HCT116 (cell line): ENCODE measurements around the gene NDC80. TPM values are rescaled to one million over a fixed set of nuclear protein-coding genes. Genes with fewer than 3 reads are reported as not detected.

ENCODE experiments used
- ATAC-seq: fragments of 200-7000 bp; cut with Tn5 transposase; 2 replicates; pipeline ENCODE4 v1.9.1; 2020; ENCODE audit warnings: mild to moderate bottlenecking, moderate library complexity
- BruUV-seq: library from RNA; stranded (reverse); fragments of 400-500 nt; replicated peaks from 2 replicates; lab custom pipeline; 2021; lab: Mats Ljungman, UMichigan
- CTCF ChIA-PET: fragments of 300-600 bp; sonication (Branson Sonifier 250); formaldehyde crosslinking; loops from one replicate; lab custom pipeline; 2021; ENCODE audit warnings: antibody characterized with exemption; lab: Charles Lee
- POLR2A ChIA-PET: fragments of 300-600, 350-600 bp; sonication (Branson Sonifier 250); formaldehyde crosslinking; loops from one replicate; lab custom pipeline; 2021; ENCODE audit warnings: antibody characterized with exemption; lab: Charles Lee
- RAD21 ChIA-PET, 2 experiments: fragments of 300-600 bp; sonication (Branson Sonifier 250); formaldehyde crosslinking; loops; one replicate each; lab custom pipeline; 2023; ENCODE audit warnings: low total read pairs in 2 of 2; ENCODE audit not compliant: uncharacterized antibody in 2 of 2, unreplicated experiment in 2 of 2, low non-redundant PET in 1 of 2; lab: Charles Lee
- DNase-seq: peaks from one replicate; pipeline ENCODE4 v3.0.0-alpha.2; 2010; ENCODE audit warnings: low read depth, low spot score
- H2AFZ ChIP-seq: fragments of 200-600 bp; shearing (Covaris generic), sonication (generic); 2 replicates; pipeline ENCODE4 v1.6.1; 2017; ENCODE audit warnings: low read depth, mixed run types, mixed read lengths, antibody characterized with exemption, low read length; ENCODE audit not compliant: poor library complexity, severe bottlenecking
- H3K27ac ChIP-seq: 2 replicates; pipeline ENCODE4 v1.5.1; 2012; ENCODE audit warnings: low read depth, low read length
- H3K27me3 ChIP-seq: fragments of 200-600 bp; sonication (generic); 2 replicates; pipeline ENCODE4 v1.6.1; 2016; ENCODE audit warnings: mixed run types, low read length, mixed read lengths; ENCODE audit not compliant: insufficient read depth
- H3K36me3 ChIP-seq, 2 experiments: fragments of 200-500 bp in 1 of 2; fragments of 200-600 bp in 1 of 2; sonication (Bioruptor generic) in 1 of 2; sonication (generic) in 1 of 2; 2 replicates each; pipeline versions ENCODE4 v1.5.1 to v1.6.1; 2014 to 2016; ENCODE audit warnings: low read length in 2 of 2, inconsistent platforms in 1 of 2, mixed read lengths in 1 of 2, mixed run types in 1 of 2; ENCODE audit not compliant: insufficient read depth in 2 of 2, control insufficient read depth in 1 of 2
- H3K4me1 ChIP-seq, 2 experiments: fragments of 200-600 bp in 1 of 2; sonication (generic) in 1 of 2; 2 replicates each; pipeline versions ENCODE4 v1.5.1 to v1.6.1; 2012 to 2017; ENCODE audit warnings: low read length in 2 of 2, inconsistent platforms in 1 of 2, mild to moderate bottlenecking in 1 of 2, mixed read lengths in 1 of 2, mixed run types in 1 of 2, moderate library complexity in 1 of 2; ENCODE audit not compliant: insufficient read depth in 2 of 2, control insufficient read depth in 1 of 2
- H3K4me2 ChIP-seq: fragments of 200-600 bp; sonication (generic); 2 replicates; pipeline ENCODE4 v1.6.1; 2017; ENCODE audit warnings: mixed run types, low read length, mixed read lengths
- H3K4me3 ChIP-seq, 2 experiments: fragments of 200-600 bp in 1 of 2; sonication (generic) in 1 of 2; replicated peaks in 1 of 2; 2 replicates each; pipeline ENCODE4 v1.5.1; 2011 to 2016; ENCODE audit warnings: low read length in 2 of 2, control low read depth in 1 of 2, low read depth in 1 of 2, mild to moderate bottlenecking in 1 of 2, mixed read lengths in 1 of 2, mixed run types in 1 of 2
- H3K79me2 ChIP-seq: fragments of 200-600 bp; sonication (generic); 2 replicates; pipeline ENCODE4 v1.6.1; 2017; ENCODE audit warnings: mild to moderate bottlenecking, mixed run types, low read length, moderate library complexity, mixed read lengths; ENCODE audit not compliant: insufficient read depth
- H3K9ac ChIP-seq: fragments of 200-600 bp; sonication (generic); 2 replicates; pipeline ENCODE4 v1.6.1; 2016; ENCODE audit warnings: low read length, mixed read lengths
- H3K9me2 ChIP-seq: fragments of 200-600 bp; sonication (generic), shearing (Covaris generic); 2 replicates; pipeline ENCODE4 v1.6.1; 2017; ENCODE audit warnings: mixed run types, mild to moderate bottlenecking, moderate library complexity; ENCODE audit not compliant: insufficient read depth
- H3K9me3 ChIP-seq, 2 experiments: fragments of 200-500 bp in 1 of 2; fragments of 200-600 bp in 1 of 2; sonication (Bioruptor generic) in 1 of 2; sonication (generic) in 1 of 2; 2 replicates each; pipeline ENCODE4 v1.6.1; 2014 to 2017; ENCODE audit warnings: low read length in 2 of 2, mixed read lengths in 2 of 2, inconsistent platforms in 1 of 2, low read depth in 1 of 2, mild to moderate bottlenecking in 1 of 2, mixed run types in 1 of 2, moderate library complexity in 1 of 2; ENCODE audit not compliant: control insufficient read depth in 1 of 2, insufficient read depth in 1 of 2
- H4K20me1 ChIP-seq: fragments of 200-600 bp; sonication (generic), shearing (Covaris generic); 2 replicates; pipeline ENCODE4 v1.6.1; 2017; ENCODE audit warnings: mixed run types, mild to moderate bottlenecking, moderate library complexity; ENCODE audit not compliant: insufficient read depth
- ATF3 ChIP-seq: IDR thresholded peaks from 2 replicates; pipeline ENCODE4 v1.6.1; 2012
- CEBPB ChIP-seq: IDR thresholded peaks from 2 replicates; pipeline ENCODE4 v1.6.1; 2012; ENCODE audit warnings: low read depth
- CTCF ChIP-seq, 3 experiments: fragments of 200-600 bp in 1 of 3; sonication (generic) in 1 of 3; IDR thresholded peaks in 2 of 3; conservative IDR thresholded peaks in 1 of 3; 2 replicates each; pipeline ENCODE4 v1.5.1; 2012 to 2017; ENCODE audit warnings: low read depth in 2 of 3, low read length in 2 of 3, antibody characterized with exemption in 1 of 3, borderline replicate concordance in 1 of 3, control low read depth in 1 of 3, mild to moderate bottlenecking in 1 of 3, mixed read lengths in 1 of 3, mixed run types in 1 of 3, moderate library complexity in 1 of 3; ENCODE audit not compliant: insufficient read depth in 1 of 3
- EZH2phosphoT487 ChIP-seq: fragments of 200-600 bp; IDR thresholded peaks from 2 replicates; pipeline ENCODE4 v1.6.1; 2018; ENCODE audit warnings: antibody characterized with exemption, borderline replicate concordance
- FOSL1 ChIP-seq: IDR thresholded peaks from 2 replicates; pipeline ENCODE4 v1.6.1; 2012; ENCODE audit warnings: low read depth
- JUND ChIP-seq: IDR thresholded peaks from 2 replicates; pipeline ENCODE4 v1.6.1; 2012
- POLR2AphosphoS5 ChIP-seq: IDR thresholded peaks from 2 replicates; pipeline ENCODE4 v1.6.1; 2011; ENCODE audit warnings: mild to moderate bottlenecking, low read depth, low read length, moderate library complexity
- RAD21 ChIP-seq: IDR thresholded peaks from 2 replicates; pipeline ENCODE4 v1.6.1; 2012; ENCODE audit warnings: low read depth, mild to moderate bottlenecking
- YY1 ChIP-seq: IDR thresholded peaks from 2 replicates; pipeline ENCODE4 v1.6.1; 2011; ENCODE audit warnings: low read length, low read depth, moderate library complexity, mild to moderate bottlenecking; ENCODE audit not compliant: insufficient replicate concordance; ENCODE audit errors: extremely low read depth
- ZNF274 ChIP-seq: fragments of 200-500 bp; sonication (Bioruptor generic); IDR thresholded peaks from 2 replicates; pipeline ENCODE4 v1.6.1; 2014; ENCODE audit warnings: mild to moderate bottlenecking, low read depth, low read length, inconsistent platforms
- intact Hi-C: fragments of 100-400 bp; cut with micrococcal nuclease; formaldehyde crosslinking; loops from 2 replicates; pipeline ENCODE4 v1.10.0; 2022
- total RNA-seq: library from RNA; stranded (reverse); gene quantifications from one replicate; pipeline ENCODE4 v1.2.1, GENCODE V29; 2021; ENCODE audit not compliant: unreplicated experiment

The NDC80 gene
- total RNA-seq, 1 experiment from 2014 or later: 46.0 TPM

- H3K4me1 ChIP-seq: no peaks in the 10 kb centered on the region
- no TSS peak for BruUV-seq
- no peak for DNase-seq
- H4K20me1 ChIP-seq: no peaks in the 10 kb centered on the region
- no peak overlapping the region for H2AFZ ChIP-seq
- no peak for TF ChIP-seq FOSL1
- TF ChIP-seq JUND: no peak
- no peak for TF ChIP-seq ATF3
- no peak for TF ChIP-seq YY1
- TF ChIP-seq RAD21: no peak
- no peak for TF ChIP-seq ZNF274
- TF ChIP-seq CTCF (IDR thresholded peaks at IDR 0.05 in 2 of 3, conservative IDR thresholded peaks at IDR 0.05 in 1 of 3; ENCODE audit: borderline replicate concordance in 1 of 3, insufficient read depth in 1 of 3, low read depth in 2 of 3, low read length in 2 of 3): no peak
- TF ChIP-seq CEBPB: no peak
- TF ChIP-seq, all 23 proteins: peak for 0
- POLR2A ChIA-PET: interaction anchor here (0.7 kb wide), 1 partner anchor 67 kb away, joined by 3 read pairs; no protein-coding TSS in a partner anchor
- RAD21 ChIA-PET: no interaction called here
- no peaks in the 10 kb centered on the region for H3K9me2 ChIP-seq
- no peak overlapping the region for H3K4me2 ChIP-seq
- no peaks in the 10 kb centered on the region for H3K9me3 ChIP-seq
- H3K27ac ChIP-seq: no peak overlapping the region
- intact Hi-C loops: no loop called here
- no peaks in the 10 kb centered on the region for H3K79me2 ChIP-seq
- ATAC-seq: no peak
- H3K27me3 ChIP-seq: no peaks in the 10 kb centered on the region
- no peak overlapping the region for H3K9ac ChIP-seq
- no peak overlapping the region for H3K4me3 ChIP-seq
- no peaks in the 10 kb centered on the region for H3K36me3 ChIP-seq
- CTCF ChIA-PET: no interaction called here
These were observed 70.3 kb downstream of the NDC80 start for GRCh38 chr18:2641638-2642037.

- POLR2A ChIA-PET: no interaction called here
- BruUV-seq: no TSS peak
- CTCF ChIA-PET: no interaction called here
These were observed 71.4 kb downstream of the NDC80 start for GRCh38 chr18:2642771-2643170.

More at GRCh38 chr18:2642771-2643170, 71.4 kb downstream of the NDC80 start:
- ATAC-seq (no peak), DNase-seq (no peak)
- Histone ChIP-seq H3K27me3 (no peaks in the 10 kb centered on the region), H3K4me1 (no peaks in the 10 kb centered on the region), H4K20me1 (no peaks in the 10 kb centered on the region), H3K79me2 (no peaks in the 10 kb centered on the region), H3K9ac (no peak overlapping the region), H3K4me3 (no peak overlapping the region), H3K27ac (no peak overlapping the region), H3K36me3 (no peaks in the 10 kb centered on the region), H2AFZ (no peak overlapping the region), H3K9me2 (no peaks in the 10 kb centered on the region), H3K9me3 (no peaks in the 10 kb centered on the region), H3K4me2 (no peak overlapping the region)
- RAD21 ChIA-PET: no interaction called here
- TF ChIP-seq CTCF (IDR thresholded peaks at IDR 0.05 in 2 of 3, conservative IDR thresholded peaks at IDR 0.05 in 1 of 3; ENCODE audit: borderline replicate concordance in 1 of 3, insufficient read depth in 1 of 3, low read depth in 2 of 3, low read length in 2 of 3): no peak
- no peak for TF ChIP-seq POLR2AphosphoS5
- no peak for TF ChIP-seq EZH2phosphoT487
- no peak for TF ChIP-seq FOSL1
- intact Hi-C loops: no loop called here
